ENCODE results near the gene ADAM12.
A peak's percentile ranks its signal among the peaks of the same experiment; 100 is the strongest.

ADAM12 gene

DNA sequence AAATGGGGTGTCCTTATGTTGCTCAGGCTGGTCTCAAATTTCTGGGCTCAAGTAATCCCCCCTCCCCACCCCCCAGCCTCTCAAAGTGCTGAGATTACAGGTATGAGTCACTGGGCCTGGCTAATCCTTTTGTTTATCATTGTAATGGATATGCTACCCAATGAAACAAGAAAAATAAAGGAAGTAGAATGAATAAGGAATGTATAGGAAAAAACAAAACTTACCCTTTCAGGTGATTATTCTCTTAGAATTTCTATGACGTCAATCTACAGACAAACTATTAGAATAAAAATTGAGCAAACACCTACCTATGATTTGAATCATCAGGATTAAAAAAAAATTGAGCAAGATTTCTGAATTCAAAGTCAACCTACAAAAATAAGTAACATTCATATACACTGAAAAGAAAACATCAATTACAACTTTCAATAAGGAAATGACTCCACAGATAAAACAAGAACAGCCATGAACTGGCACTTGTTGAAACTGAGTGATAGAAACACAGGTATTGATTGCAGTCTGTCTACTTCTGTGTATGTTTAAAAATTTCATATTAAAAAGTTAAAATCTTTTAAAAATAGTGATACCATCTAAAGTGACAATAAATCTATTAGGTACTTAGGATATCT is 12.2 kb downstream of the ADAM12 start:
- in situ Hi-C loops (cut with HindIII; ENCODE audit: low sequenced_read_pairs), result no loop called here
- no peak overlapping the region for H3K4me3 ChIP-seq (ENCODE audit: low read depth, low read length)
- TF ChIP-seq, protein P1, sequence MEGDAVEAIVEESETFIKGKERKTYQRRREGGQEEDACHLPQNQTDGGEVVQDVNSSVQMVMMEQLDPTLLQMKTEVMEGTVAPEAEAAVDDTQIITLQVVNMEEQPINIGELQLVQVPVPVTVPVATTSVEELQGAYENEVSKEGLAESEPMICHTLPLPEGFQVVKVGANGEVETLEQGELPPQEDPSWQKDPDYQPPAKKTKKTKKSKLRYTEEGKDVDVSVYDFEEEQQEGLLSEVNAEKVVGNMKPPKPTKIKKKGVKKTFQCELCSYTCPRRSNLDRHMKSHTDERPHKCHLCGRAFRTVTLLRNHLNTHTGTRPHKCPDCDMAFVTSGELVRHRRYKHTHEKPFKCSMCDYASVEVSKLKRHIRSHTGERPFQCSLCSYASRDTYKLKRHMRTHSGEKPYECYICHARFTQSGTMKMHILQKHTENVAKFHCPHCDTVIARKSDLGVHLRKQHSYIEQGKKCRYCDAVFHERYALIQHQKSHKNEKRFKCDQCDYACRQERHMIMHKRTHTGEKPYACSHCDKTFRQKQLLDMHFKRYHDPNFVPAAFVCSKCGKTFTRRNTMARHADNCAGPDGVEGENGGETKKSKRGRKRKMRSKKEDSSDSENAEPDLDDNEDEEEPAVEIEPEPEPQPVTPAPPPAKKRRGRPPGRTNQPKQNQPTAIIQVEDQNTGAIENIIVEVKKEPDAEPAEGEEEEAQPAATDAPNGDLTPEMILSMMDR (IDR thresholded peaks at IDR 0.05; ENCODE audit: low read depth, low read length, missing control alignments), result no peak
- no peak for DNase-seq (ENCODE audit: low read depth)

DNA sequence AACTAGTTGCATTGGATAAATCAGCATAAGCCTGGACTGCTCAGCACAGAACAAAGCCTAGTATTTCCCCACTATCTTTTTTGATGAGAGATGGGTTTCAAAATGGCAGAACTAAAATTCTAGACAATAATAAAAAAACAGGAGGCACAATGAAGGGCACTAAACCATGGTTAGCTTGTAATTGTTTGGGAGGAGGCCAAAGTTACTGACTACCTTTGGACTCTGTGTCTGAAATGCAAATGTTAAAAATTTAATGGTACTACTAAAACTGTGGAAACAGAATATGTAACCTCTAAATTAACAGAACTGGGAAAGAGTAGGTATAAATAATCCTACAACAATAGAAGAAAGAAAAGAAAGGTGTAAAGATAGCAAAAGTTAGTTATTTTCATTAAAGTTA is 13.0 kb downstream of the ADAM12 start:
- in situ Hi-C loops (cut with HindIII; ENCODE audit: low sequenced_read_pairs), result no loop called here
- TF ChIP-seq, protein P1 (IDR thresholded peaks at IDR 0.05; ENCODE audit: low read depth, low read length, missing control alignments), result no peak
- no peak for DNase-seq (ENCODE audit: low read depth)
- no peak overlapping the region for H3K4me3 ChIP-seq (ENCODE audit: low read depth, low read length)

DNA sequence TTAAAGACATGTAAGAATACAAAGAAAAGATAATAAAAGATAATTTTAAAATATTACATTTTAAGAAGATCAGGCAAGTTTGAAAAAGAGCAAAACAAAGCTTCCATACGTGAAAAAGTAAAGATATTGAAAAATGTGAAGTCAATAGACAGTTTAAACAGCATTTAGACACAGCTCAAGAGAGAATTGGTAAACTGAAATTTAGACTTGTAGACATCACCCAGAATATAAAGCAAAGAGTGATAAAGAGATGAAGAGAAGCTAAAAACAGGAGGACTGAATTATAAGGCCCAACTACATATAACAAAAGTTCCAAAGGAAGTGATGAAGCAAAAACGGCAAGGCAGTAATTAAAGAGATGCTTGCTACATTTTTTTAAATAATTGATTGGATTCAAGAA is 13.8 kb downstream of the ADAM12 start:
- H3K4me3 ChIP-seq (ENCODE audit: low read depth, low read length), result no peak overlapping the region
- TF ChIP-seq, protein P1 (IDR thresholded peaks at IDR 0.05; ENCODE audit: low read depth, low read length, missing control alignments), result no peak
- in situ Hi-C loops (cut with HindIII; ENCODE audit: low sequenced_read_pairs), result no loop called here
- DNase-seq (ENCODE audit: low read depth), result no peak

DNA sequence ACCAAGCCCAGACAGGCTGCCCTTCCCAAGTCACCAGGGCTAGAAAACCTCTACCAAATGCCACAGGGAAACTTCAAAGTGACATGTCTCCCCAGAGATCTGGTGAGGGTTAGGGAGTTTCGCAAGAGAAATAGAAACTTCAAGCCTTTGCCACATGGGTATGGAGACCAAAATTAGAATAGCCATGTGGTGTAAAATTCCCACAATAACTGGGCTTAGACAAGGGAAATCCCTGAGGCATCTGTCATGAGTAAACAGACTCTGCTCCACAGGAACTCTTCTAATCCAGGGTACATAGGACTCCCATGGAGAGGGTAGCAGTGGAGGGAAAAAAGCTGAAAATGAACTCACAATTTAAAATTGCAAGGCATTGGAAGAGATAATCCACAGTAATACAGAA is 14.3 kb downstream of the ADAM12 start:
- in situ Hi-C loops (cut with HindIII; ENCODE audit: low sequenced_read_pairs), result no loop called here
- H3K4me3 ChIP-seq (ENCODE audit: low read depth, low read length), result no peak overlapping the region
- peak; percentile 46 for DNase-seq (ENCODE audit: low read depth)
- TF ChIP-seq, protein P1 (IDR thresholded peaks at IDR 0.05; ENCODE audit: low read depth, low read length, missing control alignments), result no peak

DNA sequence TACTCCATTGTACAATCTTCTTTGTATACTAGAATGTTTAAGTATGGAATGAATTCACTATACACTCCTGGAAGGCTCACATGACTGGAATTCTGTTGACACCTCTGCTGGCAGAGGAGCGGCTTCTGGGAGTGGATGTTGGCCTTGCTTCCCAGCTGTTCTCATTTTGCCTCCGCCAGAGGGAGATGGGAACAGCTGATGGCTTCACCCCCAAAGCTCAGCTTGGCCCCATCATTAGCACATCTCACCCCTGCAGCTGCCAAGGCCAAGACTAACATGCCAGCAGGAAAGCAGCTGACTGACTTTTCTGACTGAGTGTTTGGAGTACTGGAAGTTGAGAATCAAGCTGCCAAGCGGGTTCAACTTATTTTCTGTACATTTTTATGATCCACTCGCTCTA is 15.1 kb downstream of the ADAM12 start:
- in situ Hi-C loops (cut with HindIII; ENCODE audit: low sequenced_read_pairs), result no loop called here
- TF ChIP-seq, protein P1 (IDR thresholded peaks at IDR 0.05; ENCODE audit: low read depth, low read length, missing control alignments), result no peak
- no peak overlapping the region for H3K4me3 ChIP-seq (ENCODE audit: low read depth, low read length)
- no peak for DNase-seq (ENCODE audit: low read depth)

DNA sequence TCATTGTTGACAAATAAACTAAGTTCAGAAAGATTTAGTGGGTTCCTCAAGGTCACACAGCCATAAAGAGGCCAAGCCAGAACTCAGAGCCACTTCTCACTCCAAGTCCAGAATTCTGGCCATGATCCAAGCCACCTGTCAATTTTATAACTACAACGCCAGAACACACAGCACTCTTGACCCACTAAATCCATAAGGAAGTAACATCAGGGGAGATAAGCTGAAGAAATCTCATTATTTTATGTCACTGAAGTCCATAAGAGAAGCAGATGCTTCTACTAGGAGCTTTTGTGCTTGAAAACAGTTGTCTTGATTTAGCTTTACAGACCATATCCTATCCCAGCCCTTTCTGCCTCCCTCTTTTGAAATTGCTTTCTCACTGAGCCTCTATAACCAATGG is 15.9 kb downstream of the ADAM12 start:
- in situ Hi-C loops (cut with HindIII; ENCODE audit: low sequenced_read_pairs), result no loop called here

More for the DNA sequence above, 15.9 kb downstream of the ADAM12 start:
- TF ChIP-seq, protein P1 (IDR thresholded peaks at IDR 0.05; ENCODE audit: low read depth, low read length, missing control alignments), result no peak
- H3K4me3 ChIP-seq (ENCODE audit: low read depth, low read length), result no peak overlapping the region
- no peak for DNase-seq (ENCODE audit: low read depth)
